VCaP (cell line): ENCODE measurements around the gene HOXA4.

Experiments used
- H3K27ac ChIP-seq: fragments of 450-650 bp; 2 replicates; pipeline ENCODE4 v1.5.1; 2017
- CTCF ChIP-seq: fragments of 450-650 bp; conservative IDR thresholded peaks from 2 replicates; pipeline ENCODE4 v1.5.1; 2017; ENCODE audit warnings: mild to moderate bottlenecking, moderate library complexity

HOXA4 gene

GRCh38 chr7:27176524-27176845 is 45.9 kb upstream of the HOXA4 start:
- peak overlapping the region; percentile 99 for H3K27ac ChIP-seq
- no peak for TF ChIP-seq CTCF

GRCh38 chr7:27175626-27176523 is 45.3 kb upstream of the HOXA4 start:
- H3K27ac ChIP-seq: peak overlapping the region; percentile 99

GRCh38 chr7:27174874-27175625 is 44.5 kb upstream of the HOXA4 start:
- peak overlapping the region; percentile 99 for H3K27ac ChIP-seq
- TF ChIP-seq CTCF: no peak

More at GRCh38 chr7:27175626-27176523, 45.3 kb upstream of the HOXA4 start:
- TF ChIP-seq CTCF: no peak

GRCh38 chr7:27173956-27174873 is 43.7 kb upstream of the HOXA4 start, which contains the start of gene HOXA10:
Gene HOXA10 (minus strand): TSS chr7:27174320. CDS start chr7:27174306, 14 bp downstream.
- TF ChIP-seq CTCF: no peak
- H3K27ac ChIP-seq: peak within 1 kb of the TSS; percentile 99

GRCh38 chr7:27173511-27173955 is 43.0 kb upstream of the HOXA4 start:
- peak overlapping the region; percentile 99 for H3K27ac ChIP-seq
- TF ChIP-seq CTCF: no peak

- peak overlapping the region; percentile 99 for H3K27ac ChIP-seq
- no peak for TF ChIP-seq CTCF
These were observed 42.4 kb upstream of the HOXA4 start for GRCh38 chr7:27172823-27173510.
